T-helper 17 cell (primary cell): ENCODE measurements around the gene CBX2. TPM values are rescaled to one million over a fixed set of nuclear protein-coding genes. Genes with fewer than 3 reads are reported as not detected.
"Not testable (repeated sequence)": the region's sequence is repeated elsewhere in the genome, so short reads cannot be mapped to it uniquely, and the experiment has no call there.

ENCODE experiments used
- ATAC-seq: fragments of 150-1000 bp; cut with Tn5 transposase; 2 replicates; pipeline ENCODE4 v1.10.0; 2021; ENCODE audit warnings: mild to moderate bottlenecking, moderate library complexity
- DNase-seq, 3 donors: peaks; one replicate each; pipeline versions ENCODE4 v3.0.0 to v3.0.0-alpha.2; 2020 to 2021
- H3K9me3 ChIP-seq: one replicate; pipeline ENCODE4 v1.7.0; 2013; ENCODE audit warnings: low read length, mild to moderate bottlenecking; ENCODE audit not compliant: control insufficient read depth, poor library complexity, severe bottlenecking
- H3K27ac Mint-ChIP-seq: one replicate; pipeline ENCODE4 v1.8.0; 2022; ENCODE audit warnings: mild to moderate bottlenecking, moderate library complexity, mixed read lengths
- H3K27me3 Mint-ChIP-seq: one replicate; pipeline ENCODE4 v1.8.0; 2022; ENCODE audit warnings: mixed read lengths
- H3K36me3 Mint-ChIP-seq: one replicate; pipeline ENCODE4 v1.8.0; 2022; ENCODE audit warnings: low read depth, mixed read lengths
- H3K4me1 Mint-ChIP-seq: one replicate; pipeline ENCODE4 v1.8.0; 2022; ENCODE audit warnings: mild to moderate bottlenecking, mixed read lengths
- H3K4me3 Mint-ChIP-seq: one replicate; pipeline ENCODE4 v1.8.0; 2022; ENCODE audit warnings: mild to moderate bottlenecking, moderate library complexity, mixed read lengths
- total RNA-seq, 4 donors: library from RNA in 2 of 4; stranded (reverse) in 2 of 4; gene quantifications; one replicate each; pipeline ENCODE4 v1.2.3 and lab custom pipeline; 2022 to 2026

CBX2 gene
- total RNA-seq, 2 donors from 2014 or later = 0.18 TPM; not detected in 1

- no peaks in the 10 kb centered on the region for H3K9me3 ChIP-seq
- H3K4me1 Mint-ChIP-seq = no peaks in the 10 kb centered on the region
- H3K4me3 Mint-ChIP-seq = no peak overlapping the region
- H3K27me3 Mint-ChIP-seq = peaks cover 45% of the 10 kb centered on the region
- no peak overlapping the region for H3K27ac Mint-ChIP-seq
- ATAC-seq = no peak
- H3K36me3 Mint-ChIP-seq = no peaks in the 10 kb centered on the region
- no peak for DNase-seq
These were observed 12.2 kb upstream of the CBX2 start for GRCh38 chr17:79765708-79766107.

GRCh38 chr17:79769570-79770506 lies 8.1 kb upstream of the CBX2 start:
- no peaks in the 10 kb centered on the region for H3K9me3 ChIP-seq
- no peak overlapping the region for H3K27ac Mint-ChIP-seq
- H3K4me1 Mint-ChIP-seq = no peaks in the 10 kb centered on the region
- DNase-seq (no peak), ATAC-seq (no peak)
- no peaks in the 10 kb centered on the region for H3K36me3 Mint-ChIP-seq
- H3K27me3 Mint-ChIP-seq = peaks cover 67% of the 10 kb centered on the region
- H3K4me3 Mint-ChIP-seq = no peak overlapping the region

GRCh38 chr17:79771276-79771675 lies 6.7 kb upstream of the CBX2 start:
- no peak overlapping the region for H3K27ac Mint-ChIP-seq
- ATAC-seq = no peak
- no peak for DNase-seq
- no peaks in the 10 kb centered on the region for H3K36me3 Mint-ChIP-seq
- H3K9me3 ChIP-seq = no peaks in the 10 kb centered on the region
- peaks cover under 1% of the 10 kb centered on the region for H3K4me1 Mint-ChIP-seq
- no peak overlapping the region for H3K4me3 Mint-ChIP-seq
- peaks cover 82% of the 10 kb centered on the region for H3K27me3 Mint-ChIP-seq

- not testable (repeated sequence) for H3K4me1 Mint-ChIP-seq, H3K4me3 Mint-ChIP-seq, H3K9me3 ChIP-seq, H3K36me3 Mint-ChIP-seq, DNase-seq, H3K27ac Mint-ChIP-seq, ATAC-seq
- peaks cover 78% of the 10 kb centered on the region for H3K27me3 Mint-ChIP-seq
These were observed 5.2 kb upstream of the CBX2 start for GRCh38 chr17:79772726-79773125.

GRCh38 chr17:79774561-79774975 lies 3.4 kb upstream of the CBX2 start:
- no peak for DNase-seq

GRCh38 chr17:79775632-79776031 lies 2.3 kb upstream of the CBX2 start:
- H3K27ac Mint-ChIP-seq = no peak overlapping the region

More at GRCh38 chr17:79774561-79774975, 3.4 kb upstream of the CBX2 start:
- no peak overlapping the region for H3K27ac Mint-ChIP-seq
- H3K9me3 ChIP-seq = no peaks in the 10 kb centered on the region
- peaks cover 11% of the 10 kb centered on the region for H3K4me1 Mint-ChIP-seq
- peaks cover 70% of the 10 kb centered on the region for H3K27me3 Mint-ChIP-seq
- H3K4me3 Mint-ChIP-seq = no peak overlapping the region
- ATAC-seq = no peak
- H3K36me3 Mint-ChIP-seq = no peaks in the 10 kb centered on the region

GRCh38 chr17:79776376-79777119 lies 1.4 kb upstream of the CBX2 start:
- DNase-seq = no peak
- ATAC-seq = no peak
- Mint-ChIP-seq H3K4me3 (peak overlapping the region; percentile 65), H3K36me3 (no peaks in the 10 kb centered on the region), H3K27me3 (peaks cover 80% of the 10 kb centered on the region), H3K4me1 (peaks cover 15% of the 10 kb centered on the region), H3K27ac (no peak overlapping the region)
- no peaks in the 10 kb centered on the region for H3K9me3 ChIP-seq

More at GRCh38 chr17:79775632-79776031, 2.3 kb upstream of the CBX2 start:
- Mint-ChIP-seq H3K4me1 (peaks cover 13% of the 10 kb centered on the region), H3K27me3 (peaks cover 71% of the 10 kb centered on the region), H3K4me3 (no peak overlapping the region), H3K36me3 (no peaks in the 10 kb centered on the region)
- H3K9me3 ChIP-seq = no peaks in the 10 kb centered on the region
- no peak for ATAC-seq
- DNase-seq = no peak

GRCh38 chr17:79777120-79777893 lies 641 bp upstream of the CBX2 start:
- no peaks in the 10 kb centered on the region for H3K9me3 ChIP-seq
- Mint-ChIP-seq H3K27me3 (peaks cover 83% of the 10 kb centered on the region), H3K36me3 (no peaks in the 10 kb centered on the region), H3K4me3 (peak overlapping the region; percentile 65), H3K27ac (no peak overlapping the region), H3K4me1 (peaks cover 15% of the 10 kb centered on the region)
- ATAC-seq (peak; percentile 32), DNase-seq (no peak)

- DNase-seq = no peak
- no peaks in the 10 kb centered on the region for H3K9me3 ChIP-seq
- Mint-ChIP-seq H3K4me3 (peak overlapping the region; percentile 90), H3K27me3 (peaks cover 83% of the 10 kb centered on the region), H3K4me1 (peaks cover 15% of the 10 kb centered on the region), H3K27ac (peak overlapping the region; percentile 45), H3K36me3 (no peaks in the 10 kb centered on the region)
- ATAC-seq = no peak
These were observed 646 bp downstream of the CBX2 start for GRCh38 chr17:79778504-79779083.

GRCh38 chr17:79779084-79779529 lies 1.2 kb downstream of the CBX2 start:
- no peaks in the 10 kb centered on the region for H3K9me3 ChIP-seq
- peaks cover 15% of the 10 kb centered on the region for H3K4me1 Mint-ChIP-seq
- peak overlapping the region; percentile 45 for H3K27ac Mint-ChIP-seq
- ATAC-seq (no peak), DNase-seq (no peak)
- H3K36me3 Mint-ChIP-seq = no peaks in the 10 kb centered on the region
- H3K4me3 Mint-ChIP-seq = peak overlapping the region; percentile 90
- H3K27me3 Mint-ChIP-seq = peaks cover 78% of the 10 kb centered on the region

GRCh38 chr17:79779661-79780365 lies 1.9 kb downstream of the CBX2 start:
- H3K9me3 ChIP-seq = no peaks in the 10 kb centered on the region
- DNase-seq = no peak
- Mint-ChIP-seq H3K4me3 (peak overlapping the region; percentile 25), H3K4me1 (peaks cover 15% of the 10 kb centered on the region), H3K27ac (no peak overlapping the region), H3K27me3 (peaks cover 71% of the 10 kb centered on the region), H3K36me3 (no peaks in the 10 kb centered on the region)
- no peak for ATAC-seq

GRCh38 chr17:79781012-79781650 lies 3.2 kb downstream of the CBX2 start:
- H3K9me3 ChIP-seq = no peaks in the 10 kb centered on the region
- Mint-ChIP-seq H3K36me3 (no peaks in the 10 kb centered on the region), H3K27me3 (peaks cover 59% of the 10 kb centered on the region), H3K27ac (no peak overlapping the region), H3K4me1 (peaks cover 15% of the 10 kb centered on the region), H3K4me3 (no peak overlapping the region)
- no peak for DNase-seq
- no peak for ATAC-seq
